K562 treated with DMSO at 1 percent for 12 hours (cell line): Measurements from ENCODE around the gene STOML1. TPM values are rescaled to one million over a fixed set of nuclear protein-coding genes. Genes with fewer than 3 reads are reported as not detected.

Source experiments
- total RNA-seq: library from RNA; unstranded; fragments of 300-600 nt; gene quantifications from 2 replicates; pipeline ENCODE4 v1.2.3, GENCODE V29; 2022; ENCODE audit not compliant: insufficient read depth

Gene STOML1
- total RNA-seq: 8.4 and 9.6 TPM in 2 replicates

GRCh38 chr15:73991726-73992593 is at the start of gene STOML1:
TSS of gene STOML1 (minus strand) at chr15:73992295. CDS start at chr15:73992223, 72 bp downstream.

GRCh38 chr15:73994413-73994883 is 2.4 kb upstream of the STOML1 start, which contains the start of gene PML:
TSS of gene PML (plus strand) at chr15:73994716. CDS start at chr15:73994813, 97 bp downstream.

Other genes starting within 250 kb of the STOML1 start
- not detected in 2 replicates for gene INSYN1, start 238.9 kb downstream of the STOML1 start, total RNA-seq
- gene TBC1D21, start 118.7 kb downstream of the STOML1 start, total RNA-seq: not detected in 2 replicates
- not detected in 2 replicates for gene LOXL1, start 65.8 kb downstream of the STOML1 start, total RNA-seq
- 31.0 and 48.4 TPM in 2 replicates for gene PML, start 2.4 kb upstream of the STOML1 start, total RNA-seq
- not detected in 2 replicates for gene GOLGA6A, start 90.3 kb upstream of the STOML1 start, total RNA-seq
- not detected in 2 replicates for gene ISLR2, start 138.3 kb upstream of the STOML1 start, total RNA-seq
- not detected in 2 replicates for gene ISLR, start 181.4 kb upstream of the STOML1 start, total RNA-seq
- gene STRA6, start 210.5 kb upstream of the STOML1 start, total RNA-seq: not detected in 2 replicates
- gene CCDC33, start 244.0 kb upstream of the STOML1 start, total RNA-seq: not detected in 2 replicates